HEK293T (cell line): ENCODE data around the gene SLC10A4.

Experiments
- CTCF ChIA-PET: fragments of 350-600 bp; formaldehyde crosslinking; extraction: SDS; loops from one replicate; lab custom pipeline; 2021; ENCODE audit warnings: antibody characterized with exemption, inconsistent platforms; lab: Yijun Ruan, JAX
- POLR2A ChIA-PET: fragments of 350-600 bp; formaldehyde crosslinking; extraction: SDS; loops from one replicate; lab custom pipeline; 2020; ENCODE audit warnings: antibody characterized with exemption, inconsistent platforms; lab: Yijun Ruan, JAX
- DNase-seq: peaks from one replicate; pipeline ENCODE4 v3.0.0; 2012; ENCODE audit warnings: mixed read lengths; ENCODE audit errors: extremely low spot score
- ARNT ChIP-seq: fragments of 450-650 bp; IDR thresholded peaks from 2 replicates; pipeline ENCODE4 v1.6.1; 2017; ENCODE audit warnings: mild to moderate bottlenecking
- BHLHE40 ChIP-seq: fragments of 450-650 bp; IDR thresholded peaks from 2 replicates; pipeline ENCODE4 v1.6.1; 2016; ENCODE audit warnings: mild to moderate bottlenecking, moderate library complexity, borderline replicate concordance
- CTBP1 ChIP-seq: fragments of 450-650 bp; IDR thresholded peaks from 2 replicates; pipeline ENCODE4 v1.6.1; 2016; ENCODE audit warnings: borderline replicate concordance
- ELF4 ChIP-seq: fragments of 450-650 bp; IDR thresholded peaks from 2 replicates; pipeline ENCODE4 v1.6.1; 2017; ENCODE audit warnings: antibody characterized with exemption
- FOXA1 ChIP-seq: fragments of 450-650 bp; IDR thresholded peaks from 2 replicates; pipeline ENCODE4 v1.6.1; 2016; ENCODE audit warnings: mild to moderate bottlenecking
- FOXK2 ChIP-seq: fragments of 450-650 bp; IDR thresholded peaks from 2 replicates; pipeline ENCODE4 v1.6.1; 2016; ENCODE audit warnings: mild to moderate bottlenecking
- FOXM1 ChIP-seq: fragments of 450-650 bp; IDR thresholded peaks from 2 replicates; pipeline ENCODE4 v1.6.1; 2017; ENCODE audit warnings: mild to moderate bottlenecking, borderline replicate concordance
- HDGF ChIP-seq: fragments of 450-650 bp; IDR thresholded peaks from 2 replicates; pipeline ENCODE4 v1.6.1; 2017; ENCODE audit warnings: antibody characterized with exemption, borderline replicate concordance
- L3MBTL2 ChIP-seq: fragments of 450-650 bp; conservative IDR thresholded peaks from 2 replicates; pipeline ENCODE4 v1.6.1; 2016; ENCODE audit warnings: mild to moderate bottlenecking
- LEF1 ChIP-seq: fragments of 450-650 bp; IDR thresholded peaks from 2 replicates; pipeline ENCODE4 v1.6.1; 2017; ENCODE audit warnings: mild to moderate bottlenecking, borderline replicate concordance
- NFRKB ChIP-seq: fragments of 450-650 bp; IDR thresholded peaks from 2 replicates; pipeline ENCODE4 v1.6.1; 2016; ENCODE audit warnings: mild to moderate bottlenecking, moderate library complexity
- PKNOX1 ChIP-seq: fragments of 450-650 bp; IDR thresholded peaks from 2 replicates; pipeline ENCODE4 v1.6.1; 2016
- SP1 ChIP-seq: fragments of 450-650 bp; IDR thresholded peaks from 2 replicates; pipeline ENCODE4 v1.6.1; 2017
- SUZ12 ChIP-seq: fragments of 450-650 bp; IDR thresholded peaks from 2 replicates; pipeline ENCODE4 v1.6.1; 2016; ENCODE audit warnings: mild to moderate bottlenecking
- TARDBP ChIP-seq: fragments of 450-650 bp; IDR thresholded peaks from 2 replicates; pipeline ENCODE4 v1.6.1; 2016
- ZNF384 ChIP-seq: fragments of 450-650 bp; IDR thresholded peaks from 2 replicates; pipeline ENCODE4 v1.6.1; 2016

SLC10A4 gene

GRCh38 chr4:48503233-48504025 lies 20.3 kb downstream of the SLC10A4 start:
- ChIA-PET POLR2A (no interaction called here), CTCF (no interaction called here)
- no peak for TF ChIP-seq L3MBTL2
- TF ChIP-seq ZNF384 = no peak
- no peak for TF ChIP-seq SUZ12
- TF ChIP-seq SP1 = no peak
- no peak for TF ChIP-seq CTBP1
- TF ChIP-seq NFRKB = no peak
- TF ChIP-seq BHLHE40 = no peak
- TF ChIP-seq FOXK2 = no peak
- TF ChIP-seq ARNT = no peak
- TF ChIP-seq ELF4 = no peak
- TF ChIP-seq HDGF = no peak
- no peak for TF ChIP-seq TARDBP
- TF ChIP-seq LEF1 = no peak
- TF ChIP-seq PKNOX1 = no peak
- no peak for TF ChIP-seq FOXA1
- DNase-seq = no peak

- no peak for DNase-seq
- ChIA-PET POLR2A (no interaction called here), CTCF (no interaction called here)
- TF ChIP-seq TARDBP = no peak
Observed at GRCh38 chr4:48504026-48504330, 20.8 kb downstream of the SLC10A4 start.

- CTCF ChIA-PET = no interaction called here
- POLR2A ChIA-PET = no interaction called here
- no peak for DNase-seq
- TF ChIP-seq CTBP1 (no peak), L3MBTL2 (no peak), FOXK2 (no peak), FOXM1 (no peak), HDGF (no peak), NFRKB (no peak), BHLHE40 (no peak), FOXA1 (no peak), TARDBP (no peak), ARNT (no peak), LEF1 (no peak), SUZ12 (no peak)
Observed at GRCh38 chr4:48504352-48504751, 21.2 kb downstream of the SLC10A4 start.

GRCh38 chr4:48506716-48507115 lies 23.6 kb downstream of the SLC10A4 start:
- TF ChIP-seq LEF1 = no peak
- DNase-seq = no peak
- ChIA-PET CTCF (no interaction called here), POLR2A (no interaction called here)

GRCh38 chr4:48509543-48509942 lies 26.4 kb downstream of the SLC10A4 start:
- POLR2A ChIA-PET = no interaction called here
- TF ChIP-seq LEF1 (no peak), SP1 (no peak), HDGF (no peak), TARDBP (no peak), FOXM1 (no peak), SUZ12 (no peak), L3MBTL2 (no peak), FOXA1 (no peak), ARNT (no peak), NFRKB (no peak), CTBP1 (no peak), FOXK2 (no peak), ZNF384 (no peak), PKNOX1 (no peak), BHLHE40 (no peak), ELF4 (no peak)
- CTCF ChIA-PET = interaction anchor here (0.6 to 0.9 kb wide), 2 partner anchors 77 to 435 kb away, joined by 3 to 4 read pairs; no protein-coding TSS in a partner anchor
- no peak for DNase-seq

GRCh38 chr4:48518143-48518542 lies 35.0 kb downstream of the SLC10A4 start:
- ChIA-PET POLR2A (no interaction called here), CTCF (no interaction called here)
- DNase-seq = no peak
- TF ChIP-seq FOXM1 (no peak), BHLHE40 (no peak), LEF1 (no peak), PKNOX1 (no peak), FOXK2 (no peak), HDGF (no peak), ELF4 (no peak), TARDBP (no peak), CTBP1 (no peak)
